ENCODE results near the gene ASB8. TPM values are rescaled to one million over a fixed set of nuclear protein-coding genes. Genes with fewer than 3 reads are reported as not detected.

Gene ASB8
- total and polyA plus RNA-seq, 2 of the 4 experiments (the other 2 are of a cell fraction): 22.9 to 26.7 TPM

GRCh38 chr12:48123169-48123568, 34.1 kb downstream of the ASB8 start:
- no peak overlapping the region for H3K23ac ChIP-seq (ENCODE audit: low read depth, low read length)
- H3K27ac ChIP-seq (ENCODE audit: insufficient read depth, low read length): no peak overlapping the region
- peaks cover 5% of the 10 kb centered on the region; the same call in 1 of the 2 replicates for H3K36me3 ChIP-seq (ENCODE audit: control insufficient read depth, insufficient read depth, low read length)
- no peak overlapping the region for H3K18ac ChIP-seq (ENCODE audit: low read depth, low read length)
- H3K27me3 ChIP-seq (ENCODE audit: control insufficient read depth, insufficient read depth, low read length): no peaks in the 10 kb centered on the region
- H4K20me1 ChIP-seq (ENCODE audit: insufficient read depth, low read length): peaks cover 5% of the 10 kb centered on the region; the same call in 1 of the 2 replicates
- H2BK20ac ChIP-seq (ENCODE audit: low read depth, low read length): no peak overlapping the region
- H3K4me2 ChIP-seq (ENCODE audit: low read depth, low read length): no peak overlapping the region
- dilution Hi-C loops (cut with HindIII; ENCODE audit: low sequenced_read_pairs, unreplicated experiment) (no loop called here), intact Hi-C loops (cut with micrococcal nuclease) (no loop called here), in situ Hi-C loops (cut with MboI; ENCODE audit: low sequenced_read_pairs) (no loop called here)
- no peak overlapping the region for H2AK9ac ChIP-seq (replicated peaks; ENCODE audit: low read depth, low read length, poor library complexity)
- peaks cover 28 to 47% of the 10 kb centered on the region in 2 experiments for H3K79me1 ChIP-seq (ENCODE audit: low read depth in 1 of 2, low read length in 2 of 2)
- no peaks in the 10 kb centered on the region for H3K4me1 ChIP-seq (ENCODE audit: control insufficient read depth, insufficient read depth, low read length)
- no peak overlapping the region for H2BK15ac ChIP-seq (ENCODE audit: low read depth, low read length)
- no peak overlapping the region for H3K4ac ChIP-seq (ENCODE audit: low read depth, low read length)
- no peak overlapping the region for H3K56ac ChIP-seq (ENCODE audit: extremely low read depth, insufficient read depth, low read length)
- H3K14ac ChIP-seq (replicated peaks; ENCODE audit: low read depth, low read length): no peak overlapping the region
- peaks cover 14% of the 10 kb centered on the region for H3K9me1 ChIP-seq (ENCODE audit: insufficient read depth, low read length)
- ChIA-PET CTCF (no interaction called here), POLR2A (ENCODE audit: unreplicated experiment) (no interaction called here)
- H3K9me3 ChIP-seq (ENCODE audit: control insufficient read depth, insufficient read depth, low read length): no peaks in the 10 kb centered on the region
- TF ChIP-seq BHLHE40 (IDR thresholded peaks at IDR 0.05; ENCODE audit: low read depth, low read length): no peak
- TF ChIP-seq CTCF (conservative IDR thresholded peaks at IDR 0.05; ENCODE audit: low read depth, low read length): no peak
- no peak for TF ChIP-seq CEBPB (IDR thresholded peaks at IDR 0.05; ENCODE audit: low read depth, low read length)
- no peak for TF ChIP-seq RAD21 (IDR thresholded peaks at IDR 0.05; ENCODE audit: low read length)
- TF ChIP-seq MAFK (IDR thresholded peaks at IDR 0.05; ENCODE audit: low read depth, low read length): no peak
- no peak for TF ChIP-seq USF2 (IDR thresholded peaks at IDR 0.05; ENCODE audit: low read depth, low read length)
- TF ChIP-seq NFE2L2 (IDR thresholded peaks at IDR 0.05; ENCODE audit: low read depth, low read length): no peak
- TF ChIP-seq CHD1 (IDR thresholded peaks at IDR 0.05; ENCODE audit: low read depth, low read length): no peak
- TF ChIP-seq MAZ (IDR thresholded peaks at IDR 0.05; ENCODE audit: borderline replicate concordance, low read depth, low read length): no peak
- no peak for TF ChIP-seq MXI1 (IDR thresholded peaks at IDR 0.05; ENCODE audit: borderline replicate concordance, low read depth, low read length)
- no peak for TF ChIP-seq FOS (IDR thresholded peaks at IDR 0.05; ENCODE audit: low read depth, low read length)
- TF ChIP-seq RCOR1 (IDR thresholded peaks at IDR 0.05; ENCODE audit: insufficient replicate concordance, low read length): no peak
- no peak for TF ChIP-seq POLR2A (IDR thresholded peaks at IDR 0.05; ENCODE audit: low read depth, low read length)
- no peak for TF ChIP-seq SMC3 (IDR thresholded peaks at IDR 0.05; ENCODE audit: low read depth, low read length)
- no peak for TF ChIP-seq RFX5 (IDR thresholded peaks at IDR 0.05; ENCODE audit: low read depth, low read length)
- TF ChIP-seq ELK1 (IDR thresholded peaks at IDR 0.05; ENCODE audit: borderline replicate concordance, low read depth, low read length): no peak
- H4K5ac ChIP-seq (ENCODE audit: low read depth, low read length): no peak overlapping the region
- H2AK5ac ChIP-seq (ENCODE audit: low read depth, low read length): no peak overlapping the region
- no peak overlapping the region for H2BK120ac ChIP-seq (ENCODE audit: low read depth, low read length)
- BruUV-seq (replicated peaks): no TSS peak
- no peak overlapping the region for H4K8ac ChIP-seq (ENCODE audit: low read depth in 2 of 2, low read length in 2 of 2)
- no peak overlapping the region for H2AFZ ChIP-seq (replicated peaks; ENCODE audit: low read length, poor library complexity)
- DNase-seq: no peak
- no peak overlapping the region for H3K9ac ChIP-seq (ENCODE audit: low read depth, low read length)
- ATAC-seq (ENCODE audit: low read depth): no peak
- no CpG with 5 or more reads among the region's 4 CpGs for WGBS, 2 experiments (ENCODE audit: extremely low coverage in 2 of 2, insufficient read length in 1 of 2)
- no peak overlapping the region for H4K91ac ChIP-seq (ENCODE audit: insufficient read depth, low read depth, low read length)
- H2BK5ac ChIP-seq (ENCODE audit: low read depth, low read length, poor library complexity, severe bottlenecking): no peak overlapping the region
- H3K4me3 ChIP-seq (ENCODE audit: insufficient read depth, low read depth, low read length): no peak overlapping the region

All from IMR-90 (cell line).